Measurements from ENCODE around the gene PSMD3. TPM values are rescaled to one million over a fixed set of nuclear protein-coding genes. Genes with fewer than 3 reads are reported as not detected.

Gene PSMD3
- total RNA-seq: 99.8 and 128 TPM in 2 replicates

GRCh38 chr17:39980351-39981206, at the start of gene PSMD3:
PSMD3 (plus strand) TSS chr17:39980807; CDS start chr17:39980971, 164 bp downstream.

GRCh38 chr17:39962642-39963220, 17.9 kb upstream of the PSMD3 start, which contains the start of gene GSDMA:
GSDMA (plus strand) TSS chr17:39963004; CDS start chr17:39965688, 2,684 bp downstream.

DNA sequence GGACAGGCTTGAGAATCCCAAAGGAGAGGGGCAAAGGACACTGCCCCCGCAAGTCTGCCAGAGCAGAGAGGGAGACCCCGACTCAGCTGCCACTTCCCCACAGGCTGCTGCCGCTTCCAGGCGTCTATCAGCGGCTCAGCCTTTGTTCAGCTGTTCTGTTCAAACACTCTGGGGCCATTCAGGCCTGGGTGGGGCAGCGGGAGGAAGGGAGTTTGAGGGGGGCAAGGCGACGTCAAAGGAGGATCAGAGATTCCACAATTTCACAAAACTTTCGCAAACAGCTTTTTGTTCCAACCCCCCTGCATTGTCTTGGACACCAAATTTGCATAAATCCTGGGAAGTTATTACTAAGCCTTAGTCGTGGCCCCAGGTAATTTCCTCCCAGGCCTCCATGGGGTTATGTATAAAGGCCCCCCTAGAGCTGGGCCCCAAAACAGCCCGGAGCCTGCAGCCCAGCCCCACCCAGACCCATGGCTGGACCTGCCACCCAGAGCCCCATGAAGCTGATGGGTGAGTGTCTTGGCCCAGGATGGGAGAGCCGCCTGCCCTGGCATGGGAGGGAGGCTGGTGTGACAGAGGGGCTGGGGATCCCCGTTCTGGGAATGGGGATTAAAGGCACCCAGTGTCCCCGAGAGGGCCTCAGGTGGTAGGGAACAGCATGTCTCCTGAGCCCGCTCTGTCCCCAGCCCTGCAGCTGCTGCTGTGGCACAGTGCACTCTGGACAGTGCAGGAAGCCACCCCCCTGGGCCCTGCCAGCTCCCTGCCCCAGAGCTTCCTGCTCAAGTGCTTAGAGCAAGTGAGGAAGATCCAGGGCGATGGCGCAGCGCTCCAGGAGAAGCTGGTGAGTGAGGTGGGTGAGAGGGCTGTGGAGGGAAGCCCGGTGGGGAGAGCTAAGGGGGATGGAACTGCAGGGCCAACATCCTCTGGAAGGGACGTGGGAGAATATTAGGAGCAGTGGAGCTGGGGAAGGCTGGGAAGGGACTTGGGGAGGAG, 34.7 kb downstream of the PSMD3 start, which contains the start of gene CSF3:
Gene CSF3 (plus strand): TSS at position 436 of the 993 bp plus-strand sequence. CDS start 35 bp downstream, at position 471.

Other genes starting within 250 kb of the PSMD3 start
- gene GRB7, start 242.9 kb upstream of the PSMD3 start, total RNA-seq: not detected in 2 replicates
- not detected in 2 replicates for gene IKZF3, start 116.5 kb upstream of the PSMD3 start, total RNA-seq
- gene ZPBP2, start 112.6 kb upstream of the PSMD3 start, total RNA-seq: not detected in 2 replicates
- 12.5 and 16.2 TPM in 2 replicates for gene GSDMB, start 62.2 kb upstream of the PSMD3 start, total RNA-seq
- gene ORMDL3, start 53.2 kb upstream of the PSMD3 start, total RNA-seq: 68.2 and 94.4 TPM in 2 replicates
- not detected in 2 replicates for gene LRRC3C, start 53.1 kb upstream of the PSMD3 start, total RNA-seq
- gene GSDMA, start 17.8 kb upstream of the PSMD3 start, total RNA-seq: not detected in 2 replicates
- 2.3 and 3.9 TPM in 2 replicates for gene CSF3, start 34.6 kb downstream of the PSMD3 start, total RNA-seq
- 38.6 and 53.1 TPM in 2 replicates for gene MED24, start 73.6 kb downstream of the PSMD3 start, total RNA-seq
- gene THRA, start 82.2 kb downstream of the PSMD3 start, total RNA-seq: 29.4 and 34.6 TPM in 2 replicates
- 0.89 and 1.7 TPM in 2 replicates for gene NR1D1, start 119.8 kb downstream of the PSMD3 start, total RNA-seq
- gene MSL1, start 141.2 kb downstream of the PSMD3 start, total RNA-seq: 35.6 and 41.2 TPM in 2 replicates
- 20.5 and 29.2 TPM in 2 replicates for gene CASC3, start 159.7 kb downstream of the PSMD3 start, total RNA-seq
- 1.8 and 3.0 TPM in 2 replicates for gene RAPGEFL1, start 196.7 kb downstream of the PSMD3 start, total RNA-seq
- gene WIPF2, start 238.5 kb downstream of the PSMD3 start, total RNA-seq: 6.2 and 11.8 TPM in 2 replicates

All from smooth muscle cell of the umbilical artery (primary cell).